ENCODE measurements around the gene LCN15.

LCN15 gene

GRCh38 chr9:136733611-136734010, 30.7 kb downstream of the LCN15 start:
- ATAC-seq (replicated peaks; ENCODE audit: extremely low read depth, poor library complexity, severe bottlenecking) (no peak), DNase-seq (ENCODE audit: low spot score in 2 of 2) (no peak)
- peaks cover 9% of the 10 kb centered on the region for H3K36me3 Mint-ChIP-seq (ENCODE audit: insufficient read depth)
- H3K27ac Mint-ChIP-seq (ENCODE audit: low read depth), result no peak overlapping the region
- no peaks in the 10 kb centered on the region for H3K9me3 Mint-ChIP-seq
- H3K27me3 Mint-ChIP-seq, result no peaks in the 10 kb centered on the region
- no peak overlapping the region for H3K4me3 Mint-ChIP-seq
- H3K4me1 Mint-ChIP-seq, result peaks cover 6% of the 10 kb centered on the region

GRCh38 chr9:136732444-136733178, 31.7 kb downstream of the LCN15 start:
- Mint-ChIP-seq H3K27ac (ENCODE audit: low read depth) (no peak overlapping the region), H3K9me3 (no peaks in the 10 kb centered on the region), H3K36me3 (ENCODE audit: insufficient read depth) (peaks cover 16% of the 10 kb centered on the region), H3K27me3 (no peaks in the 10 kb centered on the region), H3K4me3 (no peak overlapping the region), H3K4me1 (peaks cover 6% of the 10 kb centered on the region)
- ATAC-seq (replicated peaks; ENCODE audit: extremely low read depth, poor library complexity, severe bottlenecking) (no peak), DNase-seq (ENCODE audit: low spot score in 2 of 2) (no peak)

GRCh38 chr9:136729926-136730325, 34.4 kb downstream of the LCN15 start:
- Mint-ChIP-seq H3K27me3 (no peaks in the 10 kb centered on the region), H3K4me3 (no peak overlapping the region), H3K27ac (ENCODE audit: low read depth) (no peak overlapping the region), H3K36me3 (ENCODE audit: insufficient read depth) (peaks cover 38% of the 10 kb centered on the region), H3K9me3 (no peaks in the 10 kb centered on the region), H3K4me1 (peaks cover 16% of the 10 kb centered on the region)
- no peak for ATAC-seq (replicated peaks; ENCODE audit: extremely low read depth, poor library complexity, severe bottlenecking)
- DNase-seq (ENCODE audit: low spot score in 2 of 2), result no peak

- peaks cover 45% of the 10 kb centered on the region for H3K36me3 Mint-ChIP-seq (ENCODE audit: insufficient read depth)
- peaks cover 20% of the 10 kb centered on the region for H3K4me1 Mint-ChIP-seq
These were observed 35.2 kb downstream of the LCN15 start for GRCh38 chr9:136729144-136729543.

GRCh38 chr9:136728548-136729123, 35.7 kb downstream of the LCN15 start:
- no peak overlapping the region for H3K27ac Mint-ChIP-seq (ENCODE audit: low read depth)
- peaks cover 23% of the 10 kb centered on the region for H3K4me1 Mint-ChIP-seq
- peaks cover 51% of the 10 kb centered on the region for H3K36me3 Mint-ChIP-seq (ENCODE audit: insufficient read depth)
- no peak for DNase-seq (ENCODE audit: low spot score in 2 of 2)
- no peak for ATAC-seq (replicated peaks; ENCODE audit: extremely low read depth, poor library complexity, severe bottlenecking)
- H3K27me3 Mint-ChIP-seq, result no peaks in the 10 kb centered on the region
- H3K9me3 Mint-ChIP-seq, result no peaks in the 10 kb centered on the region
- H3K4me3 Mint-ChIP-seq, result peak overlapping the region; percentile 94

More at GRCh38 chr9:136729144-136729543, 35.2 kb downstream of the LCN15 start:
- no peaks in the 10 kb centered on the region for H3K27me3 Mint-ChIP-seq
- H3K4me3 Mint-ChIP-seq, result peak overlapping the region; percentile 37
- no peak overlapping the region for H3K27ac Mint-ChIP-seq (ENCODE audit: low read depth)
- no peaks in the 10 kb centered on the region for H3K9me3 Mint-ChIP-seq
- ATAC-seq (replicated peaks; ENCODE audit: extremely low read depth, poor library complexity, severe bottlenecking), result no peak
- no peak for DNase-seq (ENCODE audit: low spot score in 2 of 2)

- ATAC-seq (replicated peaks; ENCODE audit: extremely low read depth, poor library complexity, severe bottlenecking), result peak; percentile 68
- Mint-ChIP-seq H3K27ac (ENCODE audit: low read depth) (peak overlapping the region; percentile 87), H3K9me3 (no peaks in the 10 kb centered on the region), H3K27me3 (no peaks in the 10 kb centered on the region), H3K36me3 (ENCODE audit: insufficient read depth) (peaks cover 54% of the 10 kb centered on the region), H3K4me1 (peaks cover 23% of the 10 kb centered on the region), H3K4me3 (peak overlapping the region; percentile 94)
- DNase-seq (ENCODE audit: low spot score in 2 of 2), result peak; percentile 87 to 92
These were observed 36.2 kb downstream of the LCN15 start for GRCh38 chr9:136728080-136728547.

- ATAC-seq (replicated peaks; ENCODE audit: extremely low read depth, poor library complexity, severe bottlenecking) (peak; percentile 61), DNase-seq (ENCODE audit: low spot score in 2 of 2) (peak in 1 of 2 donors; percentile 44)
- H3K9me3 Mint-ChIP-seq, result no peaks in the 10 kb centered on the region
- peaks cover 54% of the 10 kb centered on the region for H3K36me3 Mint-ChIP-seq (ENCODE audit: insufficient read depth)
- H3K4me3 Mint-ChIP-seq, result peak overlapping the region; percentile 94
- H3K27ac Mint-ChIP-seq (ENCODE audit: low read depth), result peak overlapping the region; percentile 87
- H3K4me1 Mint-ChIP-seq, result peaks cover 23% of the 10 kb centered on the region
- no peaks in the 10 kb centered on the region for H3K27me3 Mint-ChIP-seq
These were observed 37.6 kb downstream of the LCN15 start for GRCh38 chr9:136726631-136727191.

GRCh38 chr9:136726118-136726517, 38.2 kb downstream of the LCN15 start:
- H3K4me3 Mint-ChIP-seq, result peak overlapping the region; percentile 94
- H3K4me1 Mint-ChIP-seq, result peaks cover 23% of the 10 kb centered on the region
- no peaks in the 10 kb centered on the region for H3K27me3 Mint-ChIP-seq
- peak overlapping the region; percentile 87 for H3K27ac Mint-ChIP-seq (ENCODE audit: low read depth)
- DNase-seq (ENCODE audit: low spot score in 2 of 2) (no peak), ATAC-seq (replicated peaks; ENCODE audit: extremely low read depth, poor library complexity, severe bottlenecking) (no peak)
- H3K9me3 Mint-ChIP-seq, result no peaks in the 10 kb centered on the region
- peaks cover 54% of the 10 kb centered on the region for H3K36me3 Mint-ChIP-seq (ENCODE audit: insufficient read depth)

GRCh38 chr9:136725612-136726011, 38.7 kb downstream of the LCN15 start:
- Mint-ChIP-seq H3K27me3 (no peaks in the 10 kb centered on the region), H3K4me3 (no peak overlapping the region), H3K27ac (ENCODE audit: low read depth) (no peak overlapping the region), H3K36me3 (ENCODE audit: insufficient read depth) (peaks cover 54% of the 10 kb centered on the region), H3K9me3 (no peaks in the 10 kb centered on the region), H3K4me1 (peaks cover 23% of the 10 kb centered on the region)
- no peak for ATAC-seq (replicated peaks; ENCODE audit: extremely low read depth, poor library complexity, severe bottlenecking)
- DNase-seq (ENCODE audit: low spot score in 2 of 2), result no peak

GRCh38 chr9:136724772-136725171, 39.5 kb downstream of the LCN15 start:
- Mint-ChIP-seq H3K9me3 (no peaks in the 10 kb centered on the region), H3K4me3 (no peak overlapping the region), H3K27me3 (no peaks in the 10 kb centered on the region), H3K27ac (ENCODE audit: low read depth) (no peak overlapping the region), H3K4me1 (peaks cover 23% of the 10 kb centered on the region), H3K36me3 (ENCODE audit: insufficient read depth) (peaks cover 53% of the 10 kb centered on the region)
- DNase-seq (ENCODE audit: low spot score in 2 of 2) (no peak), ATAC-seq (replicated peaks; ENCODE audit: extremely low read depth, poor library complexity, severe bottlenecking) (no peak)

GRCh38 chr9:136723989-136724388, 40.3 kb downstream of the LCN15 start:
- Mint-ChIP-seq H3K4me1 (peaks cover 17% of the 10 kb centered on the region), H3K4me3 (peak overlapping the region; percentile 15), H3K27ac (ENCODE audit: low read depth) (no peak overlapping the region), H3K27me3 (no peaks in the 10 kb centered on the region), H3K9me3 (no peaks in the 10 kb centered on the region), H3K36me3 (ENCODE audit: insufficient read depth) (peaks cover 50% of the 10 kb centered on the region)
- ATAC-seq (replicated peaks; ENCODE audit: extremely low read depth, poor library complexity, severe bottlenecking) (no peak), DNase-seq (ENCODE audit: low spot score in 2 of 2) (no peak)

- ATAC-seq (replicated peaks; ENCODE audit: extremely low read depth, poor library complexity, severe bottlenecking), result no peak
- DNase-seq (ENCODE audit: low spot score in 2 of 2), result no peak
- Mint-ChIP-seq H3K27ac (ENCODE audit: low read depth) (no peak overlapping the region), H3K36me3 (ENCODE audit: insufficient read depth) (peaks cover 46% of the 10 kb centered on the region), H3K4me1 (peaks cover 20% of the 10 kb centered on the region), H3K27me3 (no peaks in the 10 kb centered on the region), H3K4me3 (peak overlapping the region; percentile 15), H3K9me3 (no peaks in the 10 kb centered on the region)
These were observed 40.8 kb downstream of the LCN15 start for GRCh38 chr9:136723362-136723976.

Data from central memory CD8-positive, alpha-beta T cell (primary cell).